Mesenchymal stem cell (in vitro differentiated cells and primary cell): ENCODE data around the gene ZDHHC6.
A peak's percentile ranks its signal among the peaks of the same experiment; 100 is the strongest.

ENCODE experiments used
- DNase-seq: peaks from one replicate; pipeline ENCODE4 v3.0.0-alpha.2; 2013
- H2AFZ ChIP-seq: one replicate; pipeline ENCODE4 v1.6.1; 2013; ENCODE audit warnings: low read depth, mild to moderate bottlenecking, control low read depth, inconsistent platforms, low read length, moderate library complexity
- H2AK5ac ChIP-seq: 2 replicates; pipeline ENCODE4 v1.6.1; 2013; ENCODE audit warnings: low read length, moderate library complexity, mild to moderate bottlenecking, inconsistent platforms; ENCODE audit not compliant: severe bottlenecking
- H2BK120ac ChIP-seq: one replicate; pipeline ENCODE4 v1.6.1; 2013; ENCODE audit warnings: low read depth, mild to moderate bottlenecking, inconsistent platforms, low read length, moderate library complexity
- H2BK12ac ChIP-seq, 2 experiments: one replicate each; pipeline ENCODE4 v1.6.1; 2013; ENCODE audit warnings: inconsistent platforms in 2 of 2, low read length in 2 of 2, mild to moderate bottlenecking in 2 of 2, moderate library complexity in 2 of 2, control low read depth in 1 of 2
- H2BK15ac ChIP-seq: one replicate; pipeline ENCODE4 v1.6.1; 2013; ENCODE audit warnings: mild to moderate bottlenecking, low read depth, inconsistent platforms; ENCODE audit not compliant: poor library complexity, severe bottlenecking
- H2BK5ac ChIP-seq: 2 replicates; pipeline ENCODE4 v1.6.1; 2013; ENCODE audit warnings: low read depth, mild to moderate bottlenecking, low read length, control low read depth, inconsistent platforms; ENCODE audit not compliant: poor library complexity, severe bottlenecking
- H3K14ac ChIP-seq, 2 experiments: one replicate each; pipeline ENCODE4 v1.6.1; 2013; ENCODE audit warnings: inconsistent platforms in 2 of 2, low read length in 2 of 2, control low read depth in 1 of 2, mild to moderate bottlenecking in 1 of 2, moderate library complexity in 1 of 2
- H3K18ac ChIP-seq, 2 experiments: one replicate each; pipeline ENCODE4 v1.6.1; 2013; ENCODE audit warnings: inconsistent platforms in 2 of 2, low read length in 2 of 2, control low read depth in 1 of 2, low read depth in 1 of 2, mild to moderate bottlenecking in 1 of 2
- H3K23ac ChIP-seq, 2 experiments: one replicate each; pipeline ENCODE4 v1.6.1; 2013; ENCODE audit warnings: inconsistent platforms in 2 of 2, low read length in 2 of 2, mild to moderate bottlenecking in 2 of 2, moderate library complexity in 2 of 2, control low read depth in 1 of 2
- H3K27ac ChIP-seq: 2 replicates; pipeline ENCODE4 v1.5.1; 2013; ENCODE audit warnings: mild to moderate bottlenecking, moderate library complexity, low read length, control low read depth, inconsistent platforms; ENCODE audit not compliant: poor library complexity, severe bottlenecking
- H3K27me3 ChIP-seq, 2 experiments: 2 replicates each; pipeline versions ENCODE4 v1.6.1 to v1.7.0; 2013; ENCODE audit warnings: low read length in 2 of 2, mild to moderate bottlenecking in 2 of 2, moderate library complexity in 2 of 2, control low read depth in 1 of 2, inconsistent platforms in 1 of 2; ENCODE audit not compliant: control insufficient read depth in 1 of 2, insufficient read depth in 1 of 2
- H3K36me3 ChIP-seq, 2 experiments: 2 replicates each; pipeline versions ENCODE4 v1.6.1 to v1.7.0; 2013; ENCODE audit warnings: low read length in 2 of 2, control low read depth in 1 of 2, inconsistent platforms in 1 of 2, low read depth in 1 of 2, mild to moderate bottlenecking in 1 of 2; ENCODE audit not compliant: insufficient read depth in 2 of 2, control insufficient read depth in 1 of 2
- H3K4ac ChIP-seq, 2 experiments: one replicate each; pipeline ENCODE4 v1.6.1; 2013; ENCODE audit warnings: inconsistent platforms in 2 of 2, low read length in 2 of 2, mild to moderate bottlenecking in 2 of 2, moderate library complexity in 2 of 2, control low read depth in 1 of 2, low read depth in 1 of 2
- H3K4me1 ChIP-seq: 2 replicates; pipeline ENCODE4 v1.6.1; 2013; ENCODE audit warnings: low read depth, low read length, control low read depth; ENCODE audit not compliant: control insufficient read depth, insufficient read depth
- H3K4me2 ChIP-seq: 2 replicates; pipeline ENCODE4 v1.6.1; 2013; ENCODE audit warnings: low read length, mild to moderate bottlenecking, inconsistent platforms; ENCODE audit not compliant: poor library complexity, severe bottlenecking
- H3K4me3 ChIP-seq, 2 experiments: 2 replicates each; pipeline versions ENCODE4 v1.5.1 to v1.7.0; 2013; ENCODE audit warnings: low read length in 2 of 2, mild to moderate bottlenecking in 2 of 2, control low read depth in 1 of 2, low read depth in 1 of 2; ENCODE audit not compliant: insufficient read depth in 1 of 2
- H3K79me1 ChIP-seq: replicated peaks from 2 replicates; pipeline ENCODE4 v1.6.1; 2013; ENCODE audit warnings: mild to moderate bottlenecking, control low read depth, low read length, inconsistent platforms; ENCODE audit not compliant: poor library complexity, severe bottlenecking
- H3K9ac ChIP-seq: 2 replicates; pipeline ENCODE4 v1.7.0; 2013; ENCODE audit warnings: mild to moderate bottlenecking, low read length, moderate library complexity
- H3K9me3 ChIP-seq: 2 replicates; pipeline ENCODE4 v1.7.0; 2013; ENCODE audit warnings: mild to moderate bottlenecking, low read length; ENCODE audit not compliant: control insufficient read depth
- H4K8ac ChIP-seq: one replicate; pipeline ENCODE4 v1.6.1; 2013; ENCODE audit warnings: inconsistent platforms, mild to moderate bottlenecking, low read length, moderate library complexity
- H4K91ac ChIP-seq: one replicate; pipeline ENCODE4 v1.6.1; 2013; ENCODE audit warnings: mild to moderate bottlenecking, low read length, inconsistent platforms
- WGBS: methylation state at CpG from one replicate; pipeline ENCODE4 v1.1.7; 2013; ENCODE audit warnings: mixed read lengths; 5-methylcytosine and 5-hydroxymethylcytosine counted together

ZDHHC6 gene

GRCh38 chr10:112393827-112394226, 52.9 kb downstream of the ZDHHC6 start:
- WGBS = 83% methylated on average over 2 of the region's 2 CpGs
- DNase-seq = no peak
- H2BK12ac ChIP-seq = no peak overlapping the region

GRCh38 chr10:112393341-112393740, 53.4 kb downstream of the ZDHHC6 start:
- Histone ChIP-seq H3K4me3 (no peak overlapping the region), H3K27me3 (peaks cover 0 to 4% of the 10 kb centered on the region in 2 experiments), H4K91ac (no peak overlapping the region), H4K8ac (no peak overlapping the region), H3K4me2 (no peak overlapping the region), H3K18ac (no peak overlapping the region), H3K9me3 (no peaks in the 10 kb centered on the region), H2AFZ (no peak overlapping the region), H2BK120ac (no peak overlapping the region), H3K79me1 (no peaks in the 10 kb centered on the region), H3K4me1 (peaks cover 5% of the 10 kb centered on the region), H2AK5ac (no peak overlapping the region), H3K4ac (no peak overlapping the region), H3K23ac (no peak overlapping the region), H3K14ac (no peak overlapping the region), H2BK15ac (no peak overlapping the region), H3K27ac (no peak overlapping the region), H3K36me3 (no peaks in the 10 kb centered on the region), H2BK12ac (no peak overlapping the region), H3K9ac (no peak overlapping the region), H2BK5ac (no peak overlapping the region)
- DNase-seq = no peak
- WGBS = 100% methylated on average over 1 of the region's 1 CpG

More at GRCh38 chr10:112393827-112394226, 52.9 kb downstream of the ZDHHC6 start:
- H3K4me1 ChIP-seq = peaks cover 5% of the 10 kb centered on the region
- no peak overlapping the region for H4K91ac ChIP-seq
- H3K27ac ChIP-seq = no peak overlapping the region
- H3K4me3 ChIP-seq = no peak overlapping the region
- H2BK120ac ChIP-seq = no peak overlapping the region
- no peaks in the 10 kb centered on the region for H3K79me1 ChIP-seq
- H2AFZ ChIP-seq = no peak overlapping the region
- H2BK15ac ChIP-seq = no peak overlapping the region
- H3K9me3 ChIP-seq = no peaks in the 10 kb centered on the region
- H3K4me2 ChIP-seq = no peak overlapping the region
- peaks cover 0 to 1% of the 10 kb centered on the region in 2 experiments for H3K36me3 ChIP-seq
- H2BK5ac ChIP-seq = no peak overlapping the region
- H4K8ac ChIP-seq = no peak overlapping the region
- no peak overlapping the region for H2AK5ac ChIP-seq
- peaks cover 0 to 4% of the 10 kb centered on the region in 2 experiments for H3K27me3 ChIP-seq
- no peak overlapping the region for H3K4ac ChIP-seq
- H3K9ac ChIP-seq = no peak overlapping the region
- H3K14ac ChIP-seq = no peak overlapping the region
- H3K23ac ChIP-seq = no peak overlapping the region
- H3K18ac ChIP-seq = no peak overlapping the region

- H2BK120ac ChIP-seq = no peak overlapping the region
- no peak overlapping the region for H4K91ac ChIP-seq
- no peak overlapping the region for H2BK5ac ChIP-seq
- H3K4me1 ChIP-seq = peaks cover 5% of the 10 kb centered on the region
- no peak overlapping the region for H2BK15ac ChIP-seq
- no peaks in the 10 kb centered on the region for H3K79me1 ChIP-seq
- whole genome bisulfite sequencing = no CpG with 5 or more reads among the region's 3 CpGs
- H2AFZ ChIP-seq = no peak overlapping the region
- no peaks in the 10 kb centered on the region for H3K9me3 ChIP-seq
- no peak overlapping the region for H3K4ac ChIP-seq
- no peak overlapping the region for H3K14ac ChIP-seq
- H4K8ac ChIP-seq = no peak overlapping the region
- H3K9ac ChIP-seq = no peak overlapping the region
- no peak overlapping the region for H3K4me3 ChIP-seq
- H3K4me2 ChIP-seq = no peak overlapping the region
- no peak overlapping the region for H2BK12ac ChIP-seq
- H2AK5ac ChIP-seq = no peak overlapping the region
- no peak overlapping the region for H3K27ac ChIP-seq
- H3K18ac ChIP-seq = no peak overlapping the region
- no peaks in the 10 kb centered on the region for H3K27me3 ChIP-seq
- H3K23ac ChIP-seq = no peak overlapping the region
- H3K36me3 ChIP-seq = no peaks in the 10 kb centered on the region
- DNase-seq = no peak
Observed at GRCh38 chr10:112390125-112390703, 56.5 kb downstream of the ZDHHC6 start.

- H2BK120ac ChIP-seq = no peak overlapping the region
- no peak overlapping the region for H3K9ac ChIP-seq
- no peak overlapping the region for H2BK5ac ChIP-seq
- peak; percentile 79 for DNase-seq
- peak overlapping the region; percentile 34 for H4K91ac ChIP-seq
- H2BK15ac ChIP-seq = no peak overlapping the region
- peak overlapping the region; percentile 15 to 28 for H2BK12ac ChIP-seq
- H4K8ac ChIP-seq = no peak overlapping the region
- H3K14ac ChIP-seq = no peak overlapping the region
- WGBS = 5% methylated on average over 5 of the region's 6 CpGs
- no peaks in the 10 kb centered on the region for H3K27me3 ChIP-seq
- peak overlapping the region in 1 of 2 experiments; percentile 43 for H3K18ac ChIP-seq
- H3K79me1 ChIP-seq = no peaks in the 10 kb centered on the region
- peaks cover 3% of the 10 kb centered on the region for H3K4me1 ChIP-seq
- no peak overlapping the region for H3K23ac ChIP-seq
- H3K4me3 ChIP-seq = no peak overlapping the region
- no peaks in the 10 kb centered on the region for H3K36me3 ChIP-seq
- H2AK5ac ChIP-seq = no peak overlapping the region
- no peak overlapping the region for H3K27ac ChIP-seq
- no peak overlapping the region for H2AFZ ChIP-seq
- H3K4me2 ChIP-seq = no peak overlapping the region
- no peaks in the 10 kb centered on the region for H3K9me3 ChIP-seq
- H3K4ac ChIP-seq = no peak overlapping the region
Observed at GRCh38 chr10:112389271-112389822, 57.4 kb downstream of the ZDHHC6 start.
